ENCODE results near the gene C11orf86.

DNA sequence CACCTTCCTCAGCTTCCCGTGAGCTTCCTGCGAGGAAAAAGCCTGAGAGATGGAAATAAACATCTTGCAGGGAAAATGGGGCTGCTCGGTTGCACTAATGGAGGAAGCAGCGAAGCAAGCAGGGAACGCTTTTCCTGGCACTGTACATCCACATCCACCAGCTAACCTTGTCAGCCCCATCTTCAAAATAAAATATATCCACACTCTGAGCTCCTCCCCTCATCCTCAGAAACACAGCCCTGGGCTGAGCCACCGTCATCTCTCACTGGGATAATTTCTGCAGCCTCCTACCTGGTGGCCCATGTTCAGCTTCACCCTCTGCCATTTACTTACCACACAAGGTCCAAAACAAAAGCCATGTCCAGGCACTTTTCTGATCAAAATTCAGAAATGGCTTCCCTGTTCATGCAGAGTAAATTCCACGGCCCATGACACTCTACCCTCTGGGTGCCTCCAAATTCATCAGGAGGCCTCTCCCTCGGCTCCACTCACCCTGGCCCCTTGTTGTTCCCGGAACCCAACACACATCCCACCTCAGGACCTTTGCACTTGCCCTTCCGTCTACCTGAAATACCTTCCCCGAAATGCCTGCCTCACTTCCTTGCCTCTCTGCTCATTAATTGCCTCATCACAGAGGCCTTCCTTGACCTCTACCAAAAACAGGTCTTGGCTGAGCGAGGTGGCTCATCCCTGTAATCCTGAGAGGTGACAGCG is 13.0 kb downstream of the C11orf86 start:
- TF ChIP-seq, protein P1, sequence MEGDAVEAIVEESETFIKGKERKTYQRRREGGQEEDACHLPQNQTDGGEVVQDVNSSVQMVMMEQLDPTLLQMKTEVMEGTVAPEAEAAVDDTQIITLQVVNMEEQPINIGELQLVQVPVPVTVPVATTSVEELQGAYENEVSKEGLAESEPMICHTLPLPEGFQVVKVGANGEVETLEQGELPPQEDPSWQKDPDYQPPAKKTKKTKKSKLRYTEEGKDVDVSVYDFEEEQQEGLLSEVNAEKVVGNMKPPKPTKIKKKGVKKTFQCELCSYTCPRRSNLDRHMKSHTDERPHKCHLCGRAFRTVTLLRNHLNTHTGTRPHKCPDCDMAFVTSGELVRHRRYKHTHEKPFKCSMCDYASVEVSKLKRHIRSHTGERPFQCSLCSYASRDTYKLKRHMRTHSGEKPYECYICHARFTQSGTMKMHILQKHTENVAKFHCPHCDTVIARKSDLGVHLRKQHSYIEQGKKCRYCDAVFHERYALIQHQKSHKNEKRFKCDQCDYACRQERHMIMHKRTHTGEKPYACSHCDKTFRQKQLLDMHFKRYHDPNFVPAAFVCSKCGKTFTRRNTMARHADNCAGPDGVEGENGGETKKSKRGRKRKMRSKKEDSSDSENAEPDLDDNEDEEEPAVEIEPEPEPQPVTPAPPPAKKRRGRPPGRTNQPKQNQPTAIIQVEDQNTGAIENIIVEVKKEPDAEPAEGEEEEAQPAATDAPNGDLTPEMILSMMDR (IDR thresholded peaks at IDR 0.05; ENCODE audit: low read depth, low read length, poor library complexity, severe bottlenecking), result no peak
- TF ChIP-seq EZH2phosphoT487 (IDR thresholded peaks at IDR 0.05; ENCODE audit: borderline replicate concordance, low read length), result no peak
